ENCODE data around the gene TUBA4B.
"Not testable (repeated sequence)": the region's sequence is repeated elsewhere in the genome, so short reads cannot be mapped to it uniquely, and the experiment has no call there.

TUBA4B gene

GRCh38 chr2:219291910-219292490, 39.0 kb downstream of the TUBA4B start:
- no peak for DNase-seq

DNA sequence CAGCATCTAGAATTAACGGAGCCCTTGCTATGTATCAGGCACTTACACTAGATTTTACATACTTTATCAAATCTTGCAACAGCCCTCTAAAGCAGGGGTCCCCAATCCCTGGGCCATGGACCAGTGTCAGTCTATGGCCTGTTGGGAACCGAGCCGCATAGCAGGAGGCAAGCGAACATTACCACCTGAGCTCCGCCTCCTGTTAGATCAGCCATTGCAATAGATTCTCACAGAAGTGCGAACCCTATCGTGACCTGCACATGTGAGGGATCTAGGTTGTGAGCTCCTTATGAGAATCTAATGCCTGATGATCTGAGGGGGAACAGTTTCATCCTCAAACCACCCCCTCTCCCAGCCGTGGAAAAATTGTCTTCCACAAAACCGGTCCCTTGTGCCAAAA, 39.6 kb downstream of the TUBA4B start:
- no peak for DNase-seq

DNA sequence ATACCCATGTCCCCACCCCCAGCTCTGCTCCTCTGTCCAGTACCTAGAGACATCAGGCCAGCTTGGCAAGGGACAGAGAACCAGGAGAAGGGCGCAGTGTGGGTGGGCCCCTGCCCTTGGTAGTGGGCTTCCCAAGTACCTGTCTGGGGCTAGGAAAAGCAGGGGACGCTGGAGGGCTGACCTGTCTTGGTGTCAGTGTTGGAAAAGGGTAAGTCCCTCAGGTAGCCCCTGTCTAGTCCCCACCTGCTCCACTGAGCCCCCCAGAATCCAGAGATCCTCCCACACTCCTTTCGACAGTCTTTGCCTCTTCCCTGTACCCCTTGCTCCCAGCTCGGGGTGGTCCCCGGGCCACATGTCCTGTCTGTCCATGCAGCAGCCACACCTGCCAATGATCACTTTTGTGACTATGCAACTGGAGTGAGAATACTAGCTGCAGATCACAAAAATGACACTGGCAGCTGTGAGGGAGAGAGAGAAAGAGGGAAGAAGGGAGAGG, 40.7 kb downstream of the TUBA4B start:
- DNase-seq: no peak

DNA sequence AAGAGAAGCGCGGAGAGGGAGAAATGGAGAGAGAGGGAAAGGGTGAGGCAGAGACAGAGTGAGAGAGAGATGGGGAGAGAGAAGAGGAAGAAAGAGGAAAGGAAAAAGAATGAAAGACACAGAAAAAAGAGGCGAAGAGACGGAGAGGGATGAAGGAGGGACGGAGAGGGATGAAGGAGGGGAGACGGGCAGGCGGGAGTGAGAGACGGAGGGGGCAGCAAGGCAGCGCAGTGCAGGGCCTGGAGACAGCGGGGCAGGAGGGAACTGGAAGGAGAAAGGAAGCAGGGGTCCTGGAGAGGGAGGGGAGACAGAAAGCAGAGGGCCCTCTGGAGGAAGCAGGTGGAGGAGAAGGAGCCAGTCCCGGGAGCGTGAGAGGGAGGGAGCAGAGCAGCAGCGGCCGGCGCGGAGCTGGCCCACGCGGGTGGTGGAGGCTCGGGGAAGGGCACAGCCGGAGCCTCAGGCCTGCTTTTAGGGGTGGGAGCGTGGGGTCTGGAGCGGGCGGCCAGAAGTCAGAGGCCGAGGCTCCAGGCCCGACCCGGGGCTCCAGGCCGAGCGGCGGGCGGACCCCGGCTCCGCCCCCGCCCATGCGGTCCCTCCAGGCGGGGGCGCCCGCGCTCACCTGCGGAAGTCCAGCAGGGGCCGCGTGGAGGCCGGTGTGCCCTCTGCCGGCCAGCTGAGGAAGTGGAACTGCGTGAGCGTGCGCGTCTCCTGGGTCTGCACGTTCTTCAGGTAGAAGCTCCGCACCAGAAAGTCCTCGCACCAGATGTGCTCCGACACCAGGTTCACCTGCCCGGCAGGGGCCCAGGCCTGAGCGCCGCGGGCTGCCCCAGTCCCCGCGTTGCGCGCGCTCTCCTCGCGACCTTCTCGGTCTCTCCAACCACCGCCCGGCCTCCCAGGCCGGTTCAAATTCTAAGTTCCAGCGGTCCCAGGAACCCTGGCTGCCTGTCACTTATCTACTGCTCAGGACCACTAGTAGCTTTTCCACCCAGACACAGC, 41.6 kb downstream of the TUBA4B start:
- peak; percentile 82 to 89 (median 84) for DNase-seq

- DNase-seq: no peak
These were observed 43.1 kb downstream of the TUBA4B start for GRCh38 chr2:219296142-219296541.

DNA sequence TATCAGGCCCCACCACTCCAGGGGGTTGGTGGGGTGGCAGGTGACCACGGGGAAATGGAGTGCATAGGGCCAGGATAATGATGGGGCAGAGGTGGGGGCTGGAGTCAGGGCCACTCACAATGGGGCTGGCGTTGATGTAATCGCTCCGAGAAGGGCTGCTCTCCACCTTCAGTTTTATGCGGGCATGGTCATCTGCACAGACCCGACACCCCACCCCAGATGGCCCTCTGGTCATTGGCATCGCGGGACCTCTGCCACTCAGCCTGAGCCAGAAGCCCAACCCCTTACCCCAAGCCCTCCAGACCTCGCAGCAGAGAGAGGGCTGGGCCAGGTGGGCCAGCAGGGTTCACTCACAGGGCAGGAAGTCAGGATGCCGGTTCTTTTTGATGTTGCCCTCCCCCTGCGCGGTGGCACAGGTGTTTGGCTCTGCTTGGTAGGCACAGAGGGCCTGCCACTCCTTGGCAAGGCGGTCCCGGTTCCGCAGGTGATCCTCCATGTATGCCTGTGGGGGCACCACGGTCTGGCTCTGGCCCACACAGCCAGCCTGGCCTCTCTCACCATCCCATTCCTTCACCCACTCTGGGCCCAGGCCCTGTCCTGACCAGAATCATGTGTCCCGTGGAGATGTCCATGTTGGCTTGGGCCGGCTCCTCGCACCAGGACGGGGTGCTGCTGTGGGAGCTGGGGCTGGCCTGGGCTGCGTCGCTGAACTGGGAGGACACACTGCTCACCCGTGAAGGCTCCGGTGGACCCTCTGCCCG, 43.8 kb downstream of the TUBA4B start:
- DNase-seq: no peak

DNA sequence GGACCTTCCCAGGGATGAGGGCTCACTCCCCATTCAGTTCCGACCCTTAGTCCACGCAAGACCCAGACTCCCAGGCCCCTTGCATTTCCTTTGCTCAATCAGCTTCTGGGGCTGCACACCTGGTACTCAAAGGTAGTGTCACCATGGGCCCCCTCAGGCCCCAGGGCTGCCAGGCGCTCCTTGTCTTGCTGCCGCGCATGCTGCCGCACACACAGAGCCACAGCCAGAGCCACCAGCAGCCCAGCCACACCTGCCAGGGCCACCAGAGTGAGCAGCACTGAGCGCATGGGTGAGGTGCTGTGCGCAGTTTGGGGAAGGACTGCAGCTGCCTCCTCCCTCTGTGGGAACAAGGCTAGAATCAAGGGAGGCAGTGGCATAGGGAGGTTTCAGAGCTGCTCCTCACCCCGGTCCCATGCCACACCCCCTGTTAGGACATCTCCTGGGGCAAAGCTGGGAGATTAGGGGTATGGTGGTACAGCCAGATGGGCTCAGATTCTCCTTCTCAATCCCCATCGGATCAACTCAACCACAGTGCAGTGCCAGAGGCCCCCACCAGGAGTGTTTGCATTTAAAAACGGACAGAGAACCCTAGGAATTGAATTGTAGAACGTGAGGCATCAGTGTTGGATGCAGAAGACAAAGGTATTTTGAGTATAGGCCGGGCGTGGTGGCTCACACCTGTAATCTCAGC, 44.9 kb downstream of the TUBA4B start:
- no peak for DNase-seq

- peak; percentile 64 to 91 (median 76) for DNase-seq
These were observed 45.8 kb downstream of the TUBA4B start for GRCh38 chr2:219298759-219299371.

GRCh38 chr2:219299372-219299760, 46.3 kb downstream of the TUBA4B start:
- DNase-seq: no peak

DNA sequence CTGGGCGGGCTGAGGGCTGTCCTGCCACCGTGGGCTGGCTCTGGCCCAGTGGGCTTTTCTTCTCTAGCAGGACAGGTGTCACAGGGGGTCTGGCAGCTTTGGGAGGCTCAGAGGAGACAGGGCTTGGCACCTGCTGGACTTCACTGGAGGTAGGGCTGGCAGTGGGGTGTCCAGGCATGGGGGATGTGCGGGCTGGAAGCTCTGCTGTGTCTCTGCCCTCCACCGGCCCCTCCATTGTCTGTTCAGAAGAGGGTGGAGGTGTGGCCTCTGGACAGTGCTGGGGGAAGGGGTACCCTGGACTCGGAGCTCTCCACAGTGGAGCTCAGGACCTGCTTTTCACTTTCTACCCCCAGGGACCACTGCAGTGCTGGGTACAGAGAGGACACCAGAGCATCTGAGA, 47.0 kb downstream of the TUBA4B start:
- DNase-seq: no peak

DNA sequence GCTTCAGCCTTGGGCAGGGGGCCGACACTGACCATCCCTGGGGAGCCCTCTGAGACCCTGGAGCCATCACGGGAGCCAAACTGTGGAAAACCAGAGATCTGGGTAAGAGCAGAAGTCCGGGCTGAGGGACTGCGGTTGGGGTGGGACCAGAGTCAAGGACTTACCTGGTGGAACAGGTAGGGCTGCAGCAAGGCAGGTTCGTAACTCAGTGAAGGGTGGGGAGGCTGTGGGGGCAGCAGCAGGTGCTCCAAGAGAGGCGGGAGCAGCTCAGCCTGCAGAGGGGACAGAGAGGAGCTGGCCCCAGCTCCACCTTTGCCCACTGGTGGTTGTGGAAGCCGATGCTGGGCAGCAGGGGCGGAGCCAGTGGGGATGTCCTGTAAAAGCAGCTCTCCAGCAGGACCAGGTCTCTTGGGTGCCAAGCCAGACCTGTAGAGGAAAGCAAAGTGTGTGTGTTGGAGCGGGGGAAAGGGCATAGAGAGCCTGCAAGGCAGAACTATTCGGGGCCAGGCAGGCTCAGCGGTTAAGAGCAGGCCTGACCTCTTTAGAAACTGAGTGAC, 49.4 kb downstream of the TUBA4B start:
- DNase-seq: no peak

GRCh38 chr2:219304223-219304622, 51.2 kb downstream of the TUBA4B start:
- DNase-seq: no peak

GRCh38 chr2:219306047-219306446, 53.0 kb downstream of the TUBA4B start:
- DNase-seq: no peak

DNA sequence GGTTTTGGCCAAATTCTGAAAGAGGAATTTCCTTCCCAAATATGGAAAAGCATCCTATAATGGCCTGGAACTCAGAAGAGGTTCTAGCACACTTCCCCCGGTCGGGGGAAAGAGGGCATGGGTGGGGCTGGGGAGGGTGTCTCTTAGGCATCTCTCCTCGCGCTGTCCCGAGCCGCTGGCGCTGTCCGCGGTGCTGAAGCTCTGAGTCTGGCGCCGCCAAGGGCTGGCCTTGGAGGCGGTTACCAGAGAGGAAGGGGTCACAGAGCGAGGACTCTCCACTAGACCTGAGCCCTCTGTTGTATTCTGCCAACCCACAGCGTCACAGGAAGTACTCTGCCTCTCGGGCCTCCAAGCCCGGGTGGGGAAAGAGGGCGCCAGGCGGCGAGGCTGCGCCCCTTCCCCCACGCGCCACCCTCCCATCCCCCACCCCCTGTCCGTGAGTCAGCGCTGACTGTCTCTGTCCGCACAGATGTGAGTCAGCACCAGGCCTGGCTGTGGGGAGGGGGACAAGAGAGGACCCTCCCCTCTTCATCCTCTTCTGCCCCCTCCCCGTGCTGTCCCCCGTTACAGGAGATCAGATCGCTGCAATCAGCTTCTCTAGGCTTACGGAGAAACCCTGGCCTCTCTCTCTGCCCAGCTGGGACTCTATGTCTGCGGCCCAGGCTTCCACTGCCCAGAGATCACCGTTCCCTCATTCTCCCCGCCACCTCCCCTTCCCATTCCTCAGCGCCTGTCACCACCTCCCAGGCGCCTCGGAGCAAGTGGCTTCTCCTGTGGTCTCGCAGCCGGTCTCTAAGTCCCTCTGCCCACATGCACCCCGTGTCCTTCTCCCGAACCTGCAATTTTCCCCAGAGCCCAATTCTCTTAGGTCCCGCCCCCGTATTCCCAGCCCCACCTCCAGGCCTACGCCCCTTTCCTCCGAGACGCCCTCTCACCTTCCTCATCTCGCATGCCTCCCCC, 55.4 kb downstream of the TUBA4B start:
- DNase-seq: peak; percentile 26 to 59 (median 46)

- peak in 1 of 5 experiments; percentile 13 for DNase-seq
These were observed 56.2 kb downstream of the TUBA4B start, which contains the start of gene PTPRN for GRCh38 chr2:219309278-219309677. PTPRN (minus strand) TSS chr2:219309401; CDS start chr2:219309332, 69 bp downstream.

DNA sequence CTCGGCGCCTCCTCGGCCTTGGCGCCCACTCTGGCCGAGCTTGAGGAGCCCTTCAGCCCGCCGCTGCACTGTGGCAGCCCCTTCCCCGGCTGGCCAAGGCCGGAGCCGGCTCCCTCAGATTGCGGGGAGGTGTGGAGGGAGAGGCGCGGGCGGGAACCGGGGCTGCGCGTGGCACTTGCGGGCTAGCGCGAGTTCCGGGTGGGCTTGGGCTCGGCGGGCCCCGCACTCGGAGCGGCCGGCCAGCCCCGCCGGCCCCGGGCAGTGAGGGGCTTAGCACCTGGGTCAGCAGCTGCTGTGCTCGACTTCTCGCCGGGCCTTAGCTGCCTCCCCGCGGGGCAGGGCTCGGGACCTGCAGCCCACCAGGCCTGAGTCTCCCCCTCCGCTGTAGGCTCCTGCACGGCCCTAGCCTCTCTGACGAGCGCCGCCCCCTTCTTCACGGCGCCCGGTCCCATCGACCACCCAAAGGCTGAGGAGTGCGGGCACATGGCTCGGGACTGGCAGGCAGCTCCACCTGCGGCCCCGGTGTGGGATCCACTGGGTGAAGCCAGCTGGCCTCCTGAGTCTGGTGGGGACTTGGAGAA, 59.7 kb downstream of the TUBA4B start:
- DNase-seq: not testable (repeated sequence)

- no peak for DNase-seq
These were observed 61.9 kb downstream of the TUBA4B start for GRCh38 chr2:219314804-219315468.
